SU-DHL-6 (cell line): ENCODE results near the gene SLC24A3.

ENCODE experiments used
- H2AFZ ChIP-seq: fragments of 200-600 bp; sonication (generic); 2 replicates; pipeline ENCODE4 v1.6.1; 2014; ENCODE audit warnings: low read depth, mild to moderate bottlenecking, moderate library complexity, mixed read lengths, antibody characterized with exemption, low read length; ENCODE audit not compliant: severe bottlenecking
- H3F3A ChIP-seq: fragments of 200-600 bp; shearing (Covaris generic); 2 replicates; pipeline ENCODE4 v1.6.0; 2016; ENCODE audit warnings: antibody characterized with exemption, mild to moderate bottlenecking; ENCODE audit not compliant: insufficient read depth
- H3K27ac ChIP-seq: fragments of 200-600 bp; sonication (generic); 2 replicates; pipeline ENCODE4 v1.5.1; 2016; ENCODE audit warnings: low read depth, mild to moderate bottlenecking, low read length, moderate library complexity, mixed read lengths
- H3K27me3 ChIP-seq: fragments of 200-600 bp; sonication (generic), shearing (Covaris generic); 2 replicates; pipeline ENCODE4 v1.6.0; 2014; ENCODE audit warnings: mild to moderate bottlenecking, low read length
- H3K36me3 ChIP-seq: fragments of 200-600 bp; sonication (generic); 2 replicates; pipeline ENCODE4 v1.6.1; 2014; ENCODE audit warnings: mild to moderate bottlenecking, low read length, mixed read lengths
- H3K4me2 ChIP-seq: fragments of 300-600, 200-600 bp; shearing (Covaris generic), sonication (generic); 2 replicates; pipeline ENCODE4 v1.6.0; 2014; ENCODE audit warnings: low read length, low read depth, mild to moderate bottlenecking; ENCODE audit not compliant: poor library complexity, severe bottlenecking
- H3K4me3 ChIP-seq: fragments of 200-600 bp; sonication (generic); 2 replicates; pipeline ENCODE4 v1.5.1; 2014; ENCODE audit warnings: antibody characterized with exemption, low read length, mild to moderate bottlenecking, mixed read lengths; ENCODE audit not compliant: insufficient read depth, poor library complexity, severe bottlenecking
- H3K79me2 ChIP-seq: fragments of 200-600 bp; sonication (generic); 2 replicates; pipeline ENCODE4 v1.6.1; 2014; ENCODE audit warnings: mild to moderate bottlenecking, low read length, moderate library complexity; ENCODE audit not compliant: insufficient read depth
- H3K9ac ChIP-seq: fragments of 200-600 bp; sonication (generic); 2 replicates; pipeline ENCODE4 v1.7.0; 2014; ENCODE audit warnings: mild to moderate bottlenecking, low read length
- H3K9me2 ChIP-seq: fragments of 200-600 bp; sonication (generic); replicated peaks from 2 replicates; pipeline ENCODE4 v1.6.1; 2014; ENCODE audit warnings: low read length; ENCODE audit not compliant: insufficient read depth
- H3K9me3 ChIP-seq: fragments of 200-600 bp; sonication (generic); 2 replicates; pipeline ENCODE4 v1.6.1; 2014; ENCODE audit warnings: low read length, mixed read lengths; ENCODE audit not compliant: insufficient read depth
- H4K20me1 ChIP-seq: fragments of 200-600 bp; sonication (generic); 2 replicates; pipeline ENCODE4 v1.6.1; 2014; ENCODE audit warnings: low read depth, mild to moderate bottlenecking, antibody characterized with exemption, low read length, moderate library complexity, mixed read lengths
- EZH2phosphoT487 ChIP-seq: fragments of 200-600 bp; sonication (generic), shearing (Covaris generic); conservative IDR thresholded peaks from 2 replicates; pipeline ENCODE4 v1.6.1; 2018; ENCODE audit warnings: mild to moderate bottlenecking, antibody characterized with exemption, low read length, moderate library complexity, mixed read lengths
- TF ChIP-seq, protein P1 (sequence below): fragments of 200-600 bp; sonication (generic); IDR thresholded peaks from one replicate; pipeline ENCODE4 v1.5.1; 2017; ENCODE audit warnings: antibody characterized with exemption, mild to moderate bottlenecking, low read length, moderate library complexity; ENCODE audit not compliant: insufficient read depth, poor library complexity, severe bottlenecking

Gene SLC24A3

GRCh38 chr20:19251958-19252357, 39.5 kb downstream of the SLC24A3 start:
- Histone ChIP-seq H2AFZ (no peak overlapping the region), H3K4me3 (no peak overlapping the region), H3K27me3 (no peaks in the 10 kb centered on the region), H4K20me1 (no peaks in the 10 kb centered on the region), H3K9ac (no peak overlapping the region), H3K9me3 (no peaks in the 10 kb centered on the region), H3K79me2 (no peaks in the 10 kb centered on the region), H3K9me2 (no peaks in the 10 kb centered on the region), H3F3A (no peaks in the 10 kb centered on the region), H3K27ac (no peak overlapping the region), H3K4me2 (no peak overlapping the region), H3K36me3 (no peaks in the 10 kb centered on the region)
- TF ChIP-seq EZH2phosphoT487: no peak
- TF ChIP-seq, protein P1, sequence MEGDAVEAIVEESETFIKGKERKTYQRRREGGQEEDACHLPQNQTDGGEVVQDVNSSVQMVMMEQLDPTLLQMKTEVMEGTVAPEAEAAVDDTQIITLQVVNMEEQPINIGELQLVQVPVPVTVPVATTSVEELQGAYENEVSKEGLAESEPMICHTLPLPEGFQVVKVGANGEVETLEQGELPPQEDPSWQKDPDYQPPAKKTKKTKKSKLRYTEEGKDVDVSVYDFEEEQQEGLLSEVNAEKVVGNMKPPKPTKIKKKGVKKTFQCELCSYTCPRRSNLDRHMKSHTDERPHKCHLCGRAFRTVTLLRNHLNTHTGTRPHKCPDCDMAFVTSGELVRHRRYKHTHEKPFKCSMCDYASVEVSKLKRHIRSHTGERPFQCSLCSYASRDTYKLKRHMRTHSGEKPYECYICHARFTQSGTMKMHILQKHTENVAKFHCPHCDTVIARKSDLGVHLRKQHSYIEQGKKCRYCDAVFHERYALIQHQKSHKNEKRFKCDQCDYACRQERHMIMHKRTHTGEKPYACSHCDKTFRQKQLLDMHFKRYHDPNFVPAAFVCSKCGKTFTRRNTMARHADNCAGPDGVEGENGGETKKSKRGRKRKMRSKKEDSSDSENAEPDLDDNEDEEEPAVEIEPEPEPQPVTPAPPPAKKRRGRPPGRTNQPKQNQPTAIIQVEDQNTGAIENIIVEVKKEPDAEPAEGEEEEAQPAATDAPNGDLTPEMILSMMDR: no peak

DNA sequence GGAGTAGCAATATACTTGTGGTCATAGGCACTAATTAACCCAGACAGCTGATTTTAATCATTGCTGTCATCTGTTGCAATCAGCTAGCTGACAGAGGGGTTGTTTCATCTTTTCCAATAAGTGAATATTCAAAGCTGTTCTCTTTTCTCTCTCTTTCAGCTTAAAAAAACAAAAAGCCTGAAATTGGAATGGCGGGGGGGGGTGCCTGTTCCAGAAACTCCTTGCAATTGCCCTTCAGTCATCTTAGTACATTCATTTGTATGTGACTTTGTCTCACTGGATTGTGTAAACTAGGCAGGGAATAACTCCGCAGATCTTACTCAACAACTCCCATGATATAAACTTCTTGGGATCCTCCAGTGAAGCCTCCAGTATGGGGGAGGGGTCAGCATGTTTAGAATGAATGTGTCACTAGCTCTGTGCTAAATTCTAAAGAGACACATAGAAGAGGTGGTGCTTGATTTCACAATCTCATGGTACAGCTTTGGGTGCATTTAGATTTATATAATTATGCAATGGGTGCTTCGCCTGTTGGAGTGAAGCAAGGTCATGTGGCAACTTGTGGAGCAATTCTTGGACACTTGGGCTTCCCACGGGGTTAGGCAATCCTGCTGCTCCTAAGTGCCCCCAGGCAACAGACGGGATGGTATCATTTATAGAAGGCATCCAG, 40.1 kb downstream of the SLC24A3 start:
- Histone ChIP-seq H3K36me3 (no peaks in the 10 kb centered on the region), H2AFZ (no peak overlapping the region), H3K4me2 (no peak overlapping the region), H3K4me3 (no peak overlapping the region), H3K27ac (no peak overlapping the region), H3K9ac (no peak overlapping the region), H3K27me3 (no peaks in the 10 kb centered on the region), H3F3A (no peaks in the 10 kb centered on the region), H3K9me2 (no peaks in the 10 kb centered on the region), H4K20me1 (no peaks in the 10 kb centered on the region), H3K9me3 (no peaks in the 10 kb centered on the region), H3K79me2 (no peaks in the 10 kb centered on the region)
- TF ChIP-seq, protein P1: no peak
- TF ChIP-seq EZH2phosphoT487: no peak

GRCh38 chr20:19253316-19253715, 40.9 kb downstream of the SLC24A3 start:
- H4K20me1 ChIP-seq: no peaks in the 10 kb centered on the region
- no peak for TF ChIP-seq EZH2phosphoT487
- TF ChIP-seq, protein P1: no peak
- no peak overlapping the region for H3K27ac ChIP-seq
- H3K9me3 ChIP-seq: no peaks in the 10 kb centered on the region
- no peaks in the 10 kb centered on the region for H3K36me3 ChIP-seq
- no peaks in the 10 kb centered on the region for H3K27me3 ChIP-seq
- H3K79me2 ChIP-seq: no peaks in the 10 kb centered on the region
- H3K4me3 ChIP-seq: no peak overlapping the region
- no peaks in the 10 kb centered on the region for H3K9me2 ChIP-seq
- no peak overlapping the region for H2AFZ ChIP-seq
- H3K4me2 ChIP-seq: no peak overlapping the region
- H3F3A ChIP-seq: no peaks in the 10 kb centered on the region
- H3K9ac ChIP-seq: no peak overlapping the region
